Upper lobe of left lung (tissue), 4 donors: ENCODE data around the gene TK2.

Experiments used
- EP300 ChIP-seq, 4 donors: sonication (generic); formaldehyde crosslinking; IDR thresholded peaks; one replicate each; pipeline ENCODE4 v1.5.1; 2017; ENCODE audit warnings: antibody characterized with exemption in 4 of 4, control low read depth in 2 of 4
- POLR2A ChIP-seq, 4 donors: fragments of 450-650 bp; IDR thresholded peaks; one replicate each; pipeline ENCODE4 v1.5.1; 2016 to 2017; ENCODE audit warnings: antibody characterized with exemption in 4 of 4, mild to moderate bottlenecking in 2 of 4
- POLR2AphosphoS5 ChIP-seq, 2 donors: sonication (generic); formaldehyde crosslinking; IDR thresholded peaks; one replicate each; pipeline ENCODE4 v1.5.1; 2017; ENCODE audit warnings: antibody characterized with exemption in 2 of 2
- TF ChIP-seq, protein P1 (sequence below), 6 experiments: fragments of 450-650 bp in 4 of 6; fragments of 200-600 bp in 2 of 6; sonication (generic) in 2 of 6; IDR thresholded peaks; one replicate each; pipeline ENCODE4 v1.5.1; 2016 to 2019; ENCODE audit warnings: antibody characterized with exemption in 6 of 6

DNA sequence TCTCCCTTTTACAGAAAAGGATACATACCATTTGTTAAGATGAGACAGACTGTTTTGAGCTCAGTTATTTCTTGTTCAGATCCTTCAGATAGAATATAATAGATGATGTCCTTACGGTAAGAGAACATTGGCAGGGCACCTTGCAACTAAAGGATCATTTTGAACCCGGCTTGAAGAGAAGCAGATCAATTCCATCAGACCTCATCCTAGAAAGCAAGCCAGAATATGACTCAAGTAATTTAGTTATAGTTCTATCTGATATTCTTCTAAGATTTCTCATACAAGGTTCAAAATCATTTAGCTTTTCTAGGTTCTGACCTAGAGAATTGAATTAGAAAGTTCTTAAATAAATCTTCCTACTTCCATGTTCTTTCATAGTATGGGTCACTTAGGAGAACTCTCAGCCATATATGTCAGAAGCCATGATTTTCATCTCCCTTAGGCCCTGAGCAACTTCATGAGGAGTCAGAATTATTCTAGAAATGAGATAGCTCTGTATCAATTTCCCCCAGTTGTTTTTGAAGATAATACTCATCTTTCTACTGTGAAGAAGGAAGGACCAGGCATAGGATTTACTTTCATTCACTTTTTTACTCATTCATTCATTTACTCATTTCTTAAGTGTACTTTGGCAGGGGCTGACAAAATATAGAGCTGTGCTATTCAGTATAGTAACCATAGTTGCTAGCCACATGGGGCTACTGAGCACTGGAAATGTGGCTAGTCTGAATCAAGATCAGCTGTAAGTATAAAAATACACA, 13.8 kb upstream of the TK2 start:
- TF ChIP-seq, protein P1, sequence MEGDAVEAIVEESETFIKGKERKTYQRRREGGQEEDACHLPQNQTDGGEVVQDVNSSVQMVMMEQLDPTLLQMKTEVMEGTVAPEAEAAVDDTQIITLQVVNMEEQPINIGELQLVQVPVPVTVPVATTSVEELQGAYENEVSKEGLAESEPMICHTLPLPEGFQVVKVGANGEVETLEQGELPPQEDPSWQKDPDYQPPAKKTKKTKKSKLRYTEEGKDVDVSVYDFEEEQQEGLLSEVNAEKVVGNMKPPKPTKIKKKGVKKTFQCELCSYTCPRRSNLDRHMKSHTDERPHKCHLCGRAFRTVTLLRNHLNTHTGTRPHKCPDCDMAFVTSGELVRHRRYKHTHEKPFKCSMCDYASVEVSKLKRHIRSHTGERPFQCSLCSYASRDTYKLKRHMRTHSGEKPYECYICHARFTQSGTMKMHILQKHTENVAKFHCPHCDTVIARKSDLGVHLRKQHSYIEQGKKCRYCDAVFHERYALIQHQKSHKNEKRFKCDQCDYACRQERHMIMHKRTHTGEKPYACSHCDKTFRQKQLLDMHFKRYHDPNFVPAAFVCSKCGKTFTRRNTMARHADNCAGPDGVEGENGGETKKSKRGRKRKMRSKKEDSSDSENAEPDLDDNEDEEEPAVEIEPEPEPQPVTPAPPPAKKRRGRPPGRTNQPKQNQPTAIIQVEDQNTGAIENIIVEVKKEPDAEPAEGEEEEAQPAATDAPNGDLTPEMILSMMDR (IDR thresholded peaks at IDR 0.05) = no peak
- TF ChIP-seq POLR2AphosphoS5 (IDR thresholded peaks at IDR 0.05) (no peak), EP300 (IDR thresholded peaks at IDR 0.05) (no peak), POLR2A (IDR thresholded peaks at IDR 0.05) (no peak)
